Hematopoietic multipotent progenitor cell treated with erythropoietin and hydrocortisone succinate and interleukin-3 and kit ligand, for 6 days (in vitro differentiated cells): Measurements from ENCODE around the gene OSBP2.
A peak's percentile ranks its signal among the peaks of the same experiment; 100 is the strongest.
"Not testable (repeated sequence)": the region's sequence is repeated elsewhere in the genome, so short reads cannot be mapped to it uniquely, and the experiment has no call there.

Experiments used
- DNase-seq: peaks from one replicate; pipeline ENCODE4 v3.0.0-alpha.2; 2015

Gene OSBP2

DNA sequence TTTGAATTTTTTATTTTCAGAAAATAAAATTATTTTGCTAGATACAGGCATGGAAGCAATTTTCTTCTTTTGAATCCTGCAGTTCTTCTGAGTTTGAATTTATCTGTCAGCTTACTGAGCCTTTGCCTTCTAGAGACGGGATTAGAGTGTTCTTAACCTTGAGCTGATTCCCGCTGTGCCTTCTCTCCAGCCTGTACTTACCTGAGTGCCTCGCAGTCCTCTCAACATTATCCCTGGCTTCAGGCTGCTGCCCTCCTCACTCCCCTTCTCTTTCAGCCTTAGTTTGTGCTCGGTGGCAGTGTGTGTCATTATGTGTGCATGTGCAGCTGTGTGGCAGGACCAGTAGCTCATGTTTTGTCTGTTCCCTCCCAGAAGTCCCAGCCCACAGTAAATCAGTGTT lies 24.3 kb downstream of the OSBP2 start:
- no peak for DNase-seq

DNA sequence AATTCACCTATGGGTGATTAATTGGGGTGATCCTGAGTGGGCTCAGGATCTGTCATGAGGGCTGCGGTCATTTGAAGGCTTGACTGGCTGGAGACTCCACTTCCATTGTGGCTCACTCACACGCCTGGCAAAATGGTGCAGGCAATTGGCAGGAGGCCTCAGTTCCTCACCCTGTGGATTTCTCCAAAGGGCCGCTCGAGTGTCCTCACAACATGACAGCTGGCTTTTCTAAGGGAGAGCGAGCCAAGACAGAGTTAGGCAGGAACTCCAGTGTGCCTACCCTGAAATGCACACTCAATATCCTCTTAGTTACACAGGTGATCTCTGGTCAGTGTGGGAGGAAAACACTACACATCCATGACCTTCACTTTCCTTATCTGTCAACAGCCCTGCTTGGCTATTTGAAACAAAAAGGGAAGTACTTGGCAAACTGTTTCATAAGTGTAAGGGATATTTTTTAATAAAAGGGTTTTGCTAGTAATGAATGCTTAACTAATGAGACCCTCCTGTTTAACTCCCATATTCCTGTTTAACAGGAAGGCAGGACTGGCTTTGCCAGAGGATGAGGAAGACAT lies 25.7 kb downstream of the OSBP2 start:
- DNase-seq, result no peak

- DNase-seq, result no peak
Observed at GRCh38 chr22:30721741-30722140, 27.1 kb downstream of the OSBP2 start.

DNA sequence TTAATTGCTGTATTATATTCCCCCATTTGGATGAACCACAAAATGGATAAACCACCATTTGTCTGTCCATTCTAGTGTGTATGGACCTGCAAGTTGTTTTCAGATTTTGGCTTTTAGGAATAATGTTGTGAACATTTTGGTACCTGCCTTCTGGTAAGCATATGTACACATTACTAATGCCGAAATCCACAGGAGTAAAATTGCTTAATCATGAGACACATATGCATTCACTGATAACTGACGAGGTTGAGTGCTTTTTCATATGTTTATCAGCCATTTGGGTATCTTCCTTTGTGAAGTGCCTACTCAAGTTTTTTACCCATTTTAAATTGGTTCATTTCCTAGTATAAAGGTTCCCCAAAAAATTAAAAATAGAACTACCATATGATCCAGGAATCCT lies 34.2 kb downstream of the OSBP2 start:
- DNase-seq, result peak; percentile 84

- DNase-seq, result no peak
Observed at GRCh38 chr22:30731658-30732057, 37.0 kb downstream of the OSBP2 start.

- no peak for DNase-seq
Observed at GRCh38 chr22:30732426-30732825, 37.8 kb downstream of the OSBP2 start.

DNA sequence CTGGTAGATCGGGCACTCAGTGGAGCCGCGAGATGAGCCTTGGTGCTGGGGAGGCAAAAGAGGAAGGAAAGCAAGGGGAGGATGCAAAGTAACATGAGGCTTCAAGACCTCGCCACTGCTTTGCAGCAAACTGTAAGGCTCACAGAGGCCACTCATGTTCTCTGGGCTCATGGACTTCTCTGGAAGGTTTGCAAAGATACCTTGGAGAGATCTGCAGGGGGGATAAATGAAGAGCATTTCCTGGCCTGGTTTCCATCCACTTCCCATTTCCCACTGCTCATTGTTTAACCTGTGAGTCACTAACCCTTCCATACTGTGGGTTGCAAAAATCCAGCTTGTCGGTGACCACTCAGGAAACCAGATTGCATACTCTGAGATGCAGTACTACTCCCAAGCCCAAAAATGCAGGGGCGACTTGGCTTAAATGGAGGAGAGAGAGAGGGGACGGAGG lies 38.5 kb downstream of the OSBP2 start:
- peak; percentile 24 for DNase-seq

GRCh38 chr22:30740007-30740406 lies 45.3 kb downstream of the OSBP2 start:
- DNase-seq, result not testable (repeated sequence)

- not testable (repeated sequence) for DNase-seq
Observed at GRCh38 chr22:30740511-30740910, 45.8 kb downstream of the OSBP2 start.

DNA sequence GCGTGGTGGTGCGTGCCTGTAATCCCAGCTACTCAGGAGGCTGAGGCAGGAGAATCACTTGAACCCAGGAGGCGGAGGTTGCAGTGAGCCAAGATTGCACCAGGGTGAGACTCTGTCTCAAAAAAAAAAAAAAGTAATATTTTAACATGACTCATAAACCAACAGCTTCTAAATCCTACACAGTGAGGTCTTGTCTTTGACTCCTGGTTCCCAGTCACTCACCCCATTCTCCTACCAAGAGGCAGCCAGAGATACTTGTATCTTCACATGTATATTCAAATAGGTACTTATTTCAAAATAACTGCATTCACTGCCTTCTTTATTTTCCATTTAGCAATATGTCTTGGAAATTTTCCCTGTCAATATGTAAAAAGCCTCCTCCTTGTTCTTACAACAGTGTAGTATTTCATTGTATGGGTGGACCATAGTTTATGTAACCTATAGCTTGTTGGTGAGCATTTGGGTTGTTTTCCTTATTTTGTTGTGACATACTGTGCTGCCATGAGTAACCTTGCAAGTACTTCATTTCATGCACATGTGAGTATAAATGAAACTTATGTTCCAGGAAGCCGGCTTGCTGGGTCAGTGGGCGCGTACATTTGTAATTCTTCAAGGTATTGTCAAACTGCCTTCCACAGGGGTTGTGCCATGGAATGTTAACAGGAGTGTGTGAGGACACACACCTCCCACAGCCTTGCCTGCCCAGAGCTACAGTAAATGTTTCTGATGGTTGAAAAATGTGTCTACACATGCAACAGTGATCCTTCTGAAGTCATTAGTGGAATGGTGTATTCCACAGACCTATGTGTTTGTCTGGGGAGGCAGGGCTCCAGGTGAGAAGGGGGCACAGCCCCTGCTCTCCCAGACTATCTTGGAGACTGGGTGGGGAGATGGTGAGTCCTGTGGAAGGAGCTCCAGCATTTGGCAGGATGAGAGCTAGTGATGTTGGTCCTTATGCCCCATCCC lies 47.9 kb downstream of the OSBP2 start:
- no peak for DNase-seq

- no peak for DNase-seq
Observed at GRCh38 chr22:30743257-30744020, 48.8 kb downstream of the OSBP2 start.

DNA sequence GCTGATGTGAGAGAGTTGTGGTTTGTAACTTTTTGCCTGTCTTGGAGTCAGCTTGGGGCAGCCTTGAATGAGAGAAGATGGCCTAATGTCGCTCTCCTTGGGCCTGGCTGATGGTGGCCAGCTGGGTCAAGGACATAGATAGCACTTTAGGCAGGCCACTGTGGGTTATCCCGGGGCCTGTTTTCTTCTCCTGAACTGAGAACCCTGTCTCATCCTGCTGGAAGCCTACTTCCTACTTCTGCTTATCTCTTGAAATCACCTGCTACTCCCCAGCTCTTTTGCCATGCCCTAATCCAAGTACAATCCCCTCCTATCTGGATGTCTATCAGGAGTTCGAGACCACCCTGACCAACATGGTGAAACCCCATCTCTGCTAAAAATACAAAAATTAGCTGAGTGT lies 49.5 kb downstream of the OSBP2 start:
- no peak for DNase-seq

- peak; percentile 32 for DNase-seq
Observed at GRCh38 chr22:30747493-30747892, 52.8 kb downstream of the OSBP2 start.

DNA sequence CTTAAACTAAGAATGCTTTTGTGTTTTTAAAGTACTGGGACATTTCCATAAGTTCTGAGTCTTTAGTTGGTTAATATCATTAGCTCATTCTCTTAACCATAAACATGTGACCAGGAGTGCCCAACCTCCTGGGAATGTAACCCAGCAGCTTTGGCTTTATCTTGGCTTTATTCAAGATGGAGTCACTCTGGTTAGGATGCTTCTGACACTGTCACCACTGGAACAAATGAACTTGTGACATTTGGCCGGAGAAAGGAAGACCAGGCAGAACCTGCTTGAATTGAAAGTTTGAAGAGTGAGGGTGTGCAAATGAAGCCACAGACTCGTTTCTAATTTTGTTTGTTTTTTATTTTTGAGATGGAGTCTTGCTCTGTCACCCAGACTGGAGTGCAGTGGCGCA lies 54.6 kb downstream of the OSBP2 start:
- no peak for DNase-seq

DNA sequence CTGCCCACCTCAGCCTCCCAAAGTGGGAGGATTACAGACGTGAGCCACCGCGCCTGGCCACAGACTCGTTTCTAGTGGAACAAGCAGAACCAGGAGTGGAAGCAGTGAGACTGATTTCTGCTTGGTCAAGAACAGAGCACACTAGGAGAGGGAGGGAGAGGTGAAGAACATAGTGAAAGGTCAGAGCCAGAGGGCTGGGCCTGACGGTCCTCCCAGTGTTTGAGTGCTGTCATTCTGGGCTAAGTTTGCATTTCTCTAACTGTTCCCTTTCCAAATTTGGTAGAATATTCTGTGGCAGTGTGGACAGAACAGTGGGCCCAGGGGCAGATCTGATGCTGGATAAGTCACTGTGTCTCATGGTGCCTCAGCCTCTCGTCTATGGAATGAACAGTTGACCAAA lies 55.2 kb downstream of the OSBP2 start:
- DNase-seq, result no peak

- no peak for DNase-seq
Observed at GRCh38 chr22:30751529-30751928, 56.9 kb downstream of the OSBP2 start.

DNA sequence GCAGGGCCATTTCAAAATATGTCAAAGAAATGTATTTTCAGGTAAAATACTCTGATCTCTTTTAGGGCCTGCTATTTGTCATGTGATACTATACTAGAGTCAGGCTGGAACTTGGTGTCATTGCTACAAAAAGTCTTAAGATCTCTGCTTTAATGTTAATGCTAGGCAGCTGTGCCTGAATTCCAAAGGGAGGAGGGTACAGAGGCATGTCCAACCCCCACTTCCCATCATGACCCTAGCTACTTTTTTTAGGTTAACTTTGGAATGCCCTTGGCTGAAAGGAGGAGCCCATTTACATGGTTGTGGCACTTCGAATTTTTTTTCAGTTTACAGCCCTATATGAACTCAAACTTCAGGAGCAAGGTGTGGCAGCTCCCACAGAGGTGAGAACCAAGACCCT lies 58.1 kb downstream of the OSBP2 start:
- DNase-seq, result no peak

DNA sequence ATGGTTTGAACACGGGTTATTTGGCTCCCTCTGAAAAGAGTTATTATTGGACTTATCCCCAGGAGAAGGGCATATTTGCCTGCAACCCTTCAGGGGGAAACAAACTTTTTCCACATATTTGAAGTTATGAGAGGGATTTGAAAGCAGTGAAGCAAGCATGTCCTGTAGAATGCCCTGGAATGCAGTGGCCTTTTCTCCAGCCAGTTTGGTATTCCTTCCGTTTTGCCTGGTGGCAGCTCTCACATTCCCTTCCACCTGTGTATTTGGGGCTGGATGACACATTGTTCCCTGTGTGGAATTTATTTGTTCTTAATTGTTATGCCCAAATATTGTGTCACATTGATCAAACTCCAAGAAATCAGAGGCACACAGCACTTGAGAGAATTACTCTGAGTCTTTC lies 59.0 kb downstream of the OSBP2 start:
- DNase-seq, result no peak

- no peak for DNase-seq
Observed at GRCh38 chr22:30754521-30754920, 59.8 kb downstream of the OSBP2 start.

DNA sequence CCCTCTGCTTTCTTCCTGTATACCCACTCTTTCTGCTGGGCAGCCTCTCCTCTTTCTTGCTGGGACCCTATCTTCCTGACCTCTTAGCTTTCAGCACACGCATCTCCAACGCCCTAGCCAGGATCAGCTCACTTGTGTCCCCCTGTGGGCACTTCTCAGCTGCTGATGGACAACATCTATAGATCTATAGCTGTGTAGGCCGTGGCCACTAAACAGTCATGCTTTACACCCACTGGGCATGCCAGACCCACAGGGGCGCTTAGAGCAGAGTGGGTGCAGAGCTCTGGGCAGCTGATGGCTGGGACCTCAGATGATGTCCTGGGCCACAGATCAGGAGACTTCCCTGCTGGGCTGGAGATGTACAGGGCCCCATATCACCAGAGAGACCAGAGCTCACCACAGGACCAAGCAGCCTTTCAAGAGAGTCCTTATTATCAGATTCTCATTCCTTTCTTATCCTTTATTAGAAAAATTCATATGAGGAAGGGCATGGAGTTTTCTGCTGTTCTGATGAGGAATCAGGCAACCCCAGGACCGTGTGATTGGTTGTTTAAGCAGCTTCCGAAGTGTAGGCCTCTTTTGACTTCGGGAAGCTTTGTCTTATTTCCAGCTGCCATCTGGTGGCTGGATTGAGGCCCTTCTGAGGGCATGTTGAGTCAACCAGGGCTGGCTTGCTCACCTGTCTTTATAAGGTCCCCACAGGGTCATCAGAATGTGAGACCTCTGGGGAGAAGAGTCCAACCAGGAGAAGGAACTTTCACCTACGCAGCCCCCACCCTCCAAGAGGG lies 60.5 kb downstream of the OSBP2 start:
- DNase-seq, result peak; percentile 85

- no peak for DNase-seq
Observed at GRCh38 chr22:30755759-30756124, 61.1 kb downstream of the OSBP2 start.

- DNase-seq, result peak; percentile 88
Observed at GRCh38 chr22:30763815-30764673, 69.4 kb downstream of the OSBP2 start.
